NCI-H446 treated with DMSO at 0.1 percent for 48 hours (cell line): ENCODE data around the gene OR4S1.
"Not testable (repeated sequence)": the region's sequence is repeated elsewhere in the genome, so short reads cannot be mapped to it uniquely, and the experiment has no call there.

Experiments
- DNase-seq: peaks from one replicate; lab custom pipeline; 2025; lab: John Stamatoyannopoulos, UW

OR4S1 gene

GRCh38 chr11:48305923-48306322 lies at the start of gene OR4S1:
TSS of gene OR4S1 (plus strand) at chr11:48306223. CDS start at chr11:48306223, 0 bp downstream.
- no peak for DNase-seq

GRCh38 chr11:48261600-48261999 lies 44.4 kb upstream of the OR4S1 start:
- DNase-seq = no peak

GRCh38 chr11:48263423-48263911 lies 42.6 kb upstream of the OR4S1 start, which contains the start of gene OR4X1:
TSS of gene OR4X1 (plus strand) at chr11:48263861. CDS start at chr11:48263861, 0 bp downstream.
- no peak for DNase-seq

- no peak for DNase-seq
Measured at GRCh38 chr11:48270621-48271020, 35.4 kb upstream of the OR4S1 start.

- DNase-seq = no peak
Measured at GRCh38 chr11:48272606-48273005, 33.4 kb upstream of the OR4S1 start.

- no peak for DNase-seq
Measured at GRCh38 chr11:48307760-48308386, 1.9 kb downstream of the OR4S1 start.

- DNase-seq = not testable (repeated sequence)
Measured at GRCh38 chr11:48313590-48313989, 7.6 kb downstream of the OR4S1 start.

GRCh38 chr11:48319813-48320212 lies 13.8 kb downstream of the OR4S1 start:
- DNase-seq = not testable (repeated sequence)

GRCh38 chr11:48324620-48325019 lies 18.6 kb downstream of the OR4S1 start, which contains the start of gene OR4C3:
TSS of gene OR4C3 (plus strand) at chr11:48324920. CDS start at chr11:48325022, 102 bp downstream.
- not testable (repeated sequence) for DNase-seq

GRCh38 chr11:48341466-48341865 lies 35.4 kb downstream of the OR4S1 start:
- no peak for DNase-seq

- not testable (repeated sequence) for DNase-seq
Measured at GRCh38 chr11:48342505-48342904, 36.5 kb downstream of the OR4S1 start.

GRCh38 chr11:48346286-48346685 lies 40.3 kb downstream of the OR4S1 start:
- not testable (repeated sequence) for DNase-seq

- no peak for DNase-seq
Measured at GRCh38 chr11:48354013-48354412, 48.0 kb downstream of the OR4S1 start.

GRCh38 chr11:48354677-48355076 lies 48.7 kb downstream of the OR4S1 start:
- DNase-seq = no peak
